ENCODE results near the gene FIP1L1.

FIP1L1 gene

GRCh38 chr4:53444954-53445353, 67.5 kb downstream of the FIP1L1 start:
- ChIA-PET CTCF (no interaction called here), POLR2A (ENCODE audit: low non-redundant PET) (no interaction called here)
- TF ChIP-seq CTCF (conservative IDR thresholded peaks at IDR 0.05; ENCODE audit: low read depth), result no peak
- no peak overlapping the region for H3K27ac ChIP-seq
- DNase-seq (ENCODE audit: low spot score), result no peak

- H3K27ac ChIP-seq, result no peak overlapping the region
- ChIA-PET CTCF (interaction anchor here (0.6 to 1.4 kb wide), 5 partner anchors 20 to 425 kb away, joined by 3 to 8 read pairs (median 4); no protein-coding TSS in a partner anchor), POLR2A (ENCODE audit: low non-redundant PET) (no interaction called here)
- DNase-seq (ENCODE audit: low spot score), result no peak
- TF ChIP-seq CTCF (conservative IDR thresholded peaks at IDR 0.05; ENCODE audit: low read depth), result no peak
Measured at GRCh38 chr4:53450773-53451172, 73.3 kb downstream of the FIP1L1 start.

- no peak for DNase-seq (ENCODE audit: low spot score)
- POLR2A ChIA-PET (ENCODE audit: low non-redundant PET), result no interaction called here
- CTCF ChIA-PET, result interaction anchor here (0.7 to 0.8 kb wide), 2 partner anchors 44 to 747 kb away, joined by 3 read pairs; no protein-coding TSS in a partner anchor
- no peak overlapping the region for H3K27ac ChIP-seq
- no peak for TF ChIP-seq CTCF (conservative IDR thresholded peaks at IDR 0.05; ENCODE audit: low read depth)
Measured at GRCh38 chr4:53453385-53453784, 75.9 kb downstream of the FIP1L1 start.

- ChIA-PET CTCF (no interaction called here), POLR2A (ENCODE audit: low non-redundant PET) (no interaction called here)
- no peak for TF ChIP-seq CTCF (conservative IDR thresholded peaks at IDR 0.05; ENCODE audit: low read depth)
- H3K27ac ChIP-seq, result no peak overlapping the region
- DNase-seq (ENCODE audit: low spot score), result no peak
Measured at GRCh38 chr4:53455766-53456165, 78.3 kb downstream of the FIP1L1 start.

GRCh38 chr4:53456178-53456577, 78.7 kb downstream of the FIP1L1 start:
- no peak for DNase-seq (ENCODE audit: low spot score)
- ChIA-PET POLR2A (ENCODE audit: low non-redundant PET) (no interaction called here), CTCF (no interaction called here)
- TF ChIP-seq CTCF (conservative IDR thresholded peaks at IDR 0.05; ENCODE audit: low read depth), result no peak
- no peak overlapping the region for H3K27ac ChIP-seq

- ChIA-PET POLR2A (ENCODE audit: low non-redundant PET) (no interaction called here), CTCF (interaction anchor here (0.7 kb wide), 1 partner anchor 732 kb away, joined by 3 read pairs; no protein-coding TSS in a partner anchor)
- H3K27ac ChIP-seq, result no peak overlapping the region
- no peak for TF ChIP-seq CTCF (conservative IDR thresholded peaks at IDR 0.05; ENCODE audit: low read depth)
- no peak for DNase-seq (ENCODE audit: low spot score)
Measured at GRCh38 chr4:53459548-53459947, 82.1 kb downstream of the FIP1L1 start.

- DNase-seq (ENCODE audit: low spot score), result no peak
- no peak overlapping the region for H3K27ac ChIP-seq
- ChIA-PET CTCF (no interaction called here), POLR2A (ENCODE audit: low non-redundant PET) (no interaction called here)
- no peak for TF ChIP-seq CTCF (conservative IDR thresholded peaks at IDR 0.05; ENCODE audit: low read depth)
Measured at GRCh38 chr4:53461244-53461643, 83.8 kb downstream of the FIP1L1 start.
